HEK293 (cell line): Measurements from ENCODE around the gene ZNF124.
"Not testable (repeated sequence)": the region's sequence is repeated elsewhere in the genome, so short reads cannot be mapped to it uniquely, and the experiment has no call there.

Source experiments
- CTCF ChIA-PET: fragments of 350-600 bp; formaldehyde crosslinking; extraction: SDS; loops from one replicate; lab custom pipeline; 2021; ENCODE audit warnings: antibody characterized with exemption; lab: Yijun Ruan, JAX
- POLR2A ChIA-PET: fragments of 300-600 bp; formaldehyde crosslinking; extraction: SDS; loops from one replicate; lab custom pipeline; 2020; ENCODE audit warnings: antibody characterized with exemption, inconsistent platforms; lab: Yijun Ruan, JAX
- H3K27ac ChIP-seq: fragments of 200-500 bp; sonication (Bioruptor generic); 2 replicates; pipeline ENCODE4 v1.5.1; 2014; ENCODE audit warnings: low read depth, low read length, control low read depth, inconsistent platforms; ENCODE audit errors: extremely low read depth
- H3K36me3 ChIP-seq, 2 experiments: fragments of 200-500 bp in 1 of 2; sonication (Bioruptor generic) in 1 of 2; 1 replicate in 1 of 2; 2 replicates in 1 of 2; pipeline ENCODE4 v1.5.1; 2014 to 2017; ENCODE audit warnings: inconsistent platforms in 2 of 2, low read length in 2 of 2; ENCODE audit not compliant: control insufficient read depth in 2 of 2, insufficient read depth in 1 of 2
- H3K4me1 ChIP-seq: fragments of 200-500 bp; sonication (Bioruptor generic); 2 replicates; pipeline ENCODE4 v1.5.1; 2014; ENCODE audit warnings: mild to moderate bottlenecking, low read length, inconsistent platforms; ENCODE audit not compliant: control insufficient read depth, insufficient read depth
- H3K4me3 ChIP-seq: 2 replicates; pipeline ENCODE4 v1.5.1; 2011; ENCODE audit warnings: low read depth, mild to moderate bottlenecking, control low read depth, low read length, moderate library complexity
- H3K9me3 ChIP-seq: fragments of 200-500 bp; sonication (Bioruptor generic); 2 replicates; pipeline ENCODE4 v1.5.1; 2014; ENCODE audit warnings: low read depth, low read length, inconsistent platforms; ENCODE audit not compliant: control insufficient read depth, insufficient read depth
- BCL11A ChIP-seq: fragments of 450-650 bp; formaldehyde crosslinking; IDR thresholded peaks from 2 replicates; pipeline ENCODE4 v1.5.1; 2016; ENCODE audit warnings: low read depth, missing biosample characterization, missing genetic modification characterization
- HOXD13 ChIP-seq: sonication (generic); formaldehyde crosslinking; IDR thresholded peaks from 2 replicates; pipeline ENCODE4 v1.8.0; 2022; ENCODE audit warnings: missing genetic modification reagents, borderline replicate concordance
- KLF16 ChIP-seq: fragments of 450-650 bp; formaldehyde crosslinking; IDR thresholded peaks from 2 replicates; pipeline ENCODE4 v1.5.1; 2017; ENCODE audit warnings: missing biosample characterization, missing genetic modification characterization
- KLF8 ChIP-seq: fragments of 450-650 bp; formaldehyde crosslinking; IDR thresholded peaks from 2 replicates; pipeline ENCODE4 v1.5.1; 2016; ENCODE audit warnings: missing biosample characterization, missing genetic modification characterization
- SCRT1 ChIP-seq: fragments of 450-650 bp; formaldehyde crosslinking; IDR thresholded peaks from 2 replicates; pipeline ENCODE4 v1.5.1; 2016; ENCODE audit warnings: missing biosample characterization, missing genetic modification characterization, borderline replicate concordance
- YY1 ChIP-seq: fragments of 450-650 bp; formaldehyde crosslinking; IDR thresholded peaks from 2 replicates; pipeline ENCODE4 v1.5.1; 2018; ENCODE audit warnings: missing biosample characterization, missing genetic modification characterization
- YY2 ChIP-seq: fragments of 450-650 bp; formaldehyde crosslinking; IDR thresholded peaks from 2 replicates; pipeline ENCODE4 v1.5.1; 2016; ENCODE audit warnings: missing biosample characterization, missing genetic modification characterization
- ZBTB17 ChIP-seq: fragments of 450-650 bp; formaldehyde crosslinking; IDR thresholded peaks from 2 replicates; pipeline ENCODE4 v1.5.1; 2016; ENCODE audit warnings: missing biosample characterization, missing genetic modification characterization
- ZBTB20 ChIP-seq: fragments of 450-650 bp; formaldehyde crosslinking; IDR thresholded peaks from 2 replicates; pipeline ENCODE4 v1.5.1; 2016; ENCODE audit warnings: missing biosample characterization, missing genetic modification characterization
- ZBTB26 ChIP-seq: fragments of 450-650 bp; formaldehyde crosslinking; optimal IDR thresholded peaks from 2 replicates; pipeline ENCODE3; 2016; ENCODE audit warnings: missing biosample characterization, mild to moderate bottlenecking, missing genetic modification characterization
- ZNF16 ChIP-seq: fragments of 450-650 bp; formaldehyde crosslinking; IDR thresholded peaks from 2 replicates; pipeline ENCODE4 v1.5.1; 2016; ENCODE audit warnings: low read depth, missing biosample characterization, missing genetic modification characterization
- ZNF184 ChIP-seq: fragments of 450-650 bp; IDR thresholded peaks from 2 replicates; pipeline ENCODE4 v1.5.1; 2018; ENCODE audit warnings: missing biosample characterization, mild to moderate bottlenecking, missing genetic modification characterization
- ZNF202 ChIP-seq: fragments of 450-650 bp; formaldehyde crosslinking; IDR thresholded peaks from 2 replicates; pipeline ENCODE4 v1.5.1; 2016; ENCODE audit warnings: missing biosample characterization, missing genetic modification characterization, borderline replicate concordance
- ZNF214 ChIP-seq: fragments of 450-650 bp; formaldehyde crosslinking; IDR thresholded peaks from 2 replicates; pipeline ENCODE4 v1.5.1; 2017; ENCODE audit warnings: missing biosample characterization, mild to moderate bottlenecking, missing genetic modification characterization, borderline replicate concordance
- ZNF239 ChIP-seq: fragments of 450-650 bp; formaldehyde crosslinking; IDR thresholded peaks from 2 replicates; pipeline ENCODE4 v1.5.1; 2016; ENCODE audit warnings: missing biosample characterization, missing genetic modification characterization
- ZNF266 ChIP-seq: fragments of 450-650 bp; formaldehyde crosslinking; IDR thresholded peaks from 2 replicates; pipeline ENCODE4 v1.5.1; 2016; ENCODE audit warnings: missing biosample characterization, missing genetic modification characterization, low read depth
- ZNF37A ChIP-seq: fragments of 450-650 bp; IDR thresholded peaks from 2 replicates; pipeline ENCODE4 v1.5.1; 2018; ENCODE audit warnings: missing biosample characterization, missing genetic modification characterization
- ZNF391 ChIP-seq: fragments of 450-650 bp; formaldehyde crosslinking; IDR thresholded peaks from 2 replicates; pipeline ENCODE4 v1.5.1; 2016; ENCODE audit warnings: low read depth, missing biosample characterization, missing genetic modification characterization, borderline replicate concordance
- ZNF48 ChIP-seq: fragments of 450-650 bp; formaldehyde crosslinking; IDR thresholded peaks from 2 replicates; pipeline ENCODE4 v1.5.1; 2016; ENCODE audit warnings: missing biosample characterization, missing genetic modification characterization
- ZNF488 ChIP-seq: fragments of 450-650 bp; formaldehyde crosslinking; IDR thresholded peaks from 2 replicates; pipeline ENCODE4 v1.5.1; 2016; ENCODE audit warnings: missing biosample characterization, missing genetic modification characterization
- ZNF501 ChIP-seq: fragments of 450-650 bp; formaldehyde crosslinking; IDR thresholded peaks from 2 replicates; pipeline ENCODE4 v1.5.1; 2016; ENCODE audit warnings: missing biosample characterization, missing genetic modification characterization
- ZNF561 ChIP-seq: fragments of 450-650 bp; IDR thresholded peaks from 2 replicates; pipeline ENCODE4 v1.5.1; 2018; ENCODE audit warnings: missing biosample characterization, missing genetic modification characterization, borderline replicate concordance
- ZNF701 ChIP-seq: fragments of 450-650 bp; formaldehyde crosslinking; IDR thresholded peaks from 2 replicates; pipeline ENCODE4 v1.5.1; 2016; ENCODE audit warnings: missing biosample characterization, missing genetic modification characterization
- ZNF747 ChIP-seq: fragments of 450-650 bp; formaldehyde crosslinking; IDR thresholded peaks from 2 replicates; pipeline ENCODE4 v1.5.1; 2016; ENCODE audit warnings: missing biosample characterization, missing genetic modification characterization
- ZNF830 ChIP-seq: fragments of 450-650 bp; IDR thresholded peaks from 2 replicates; pipeline ENCODE4 v1.5.0; 2018; ENCODE audit warnings: missing biosample characterization, missing genetic modification characterization, low read depth, mild to moderate bottlenecking, moderate library complexity
- ZNF837 ChIP-seq: fragments of 450-650 bp; formaldehyde crosslinking; IDR thresholded peaks from 2 replicates; pipeline ENCODE4 v1.5.1; 2016; ENCODE audit warnings: missing biosample characterization, missing genetic modification characterization
- ZXDB ChIP-seq: fragments of 450-650 bp; formaldehyde crosslinking; IDR thresholded peaks from 2 replicates; pipeline ENCODE4 v1.5.1; 2016; ENCODE audit warnings: missing biosample characterization, missing genetic modification characterization
- TF ChIP-seq, protein P1 (sequence below): fragments of 450-650 bp; formaldehyde crosslinking; IDR thresholded peaks from 2 replicates; pipeline ENCODE4 v1.5.1; 2017; ENCODE audit warnings: missing biosample characterization, missing genetic modification characterization

The ZNF124 gene

GRCh38 chr1:247121382-247121781, 50.4 kb downstream of the ZNF124 start (continued):
- TF ChIP-seq BCL11A (tag by site-specific recombination) (no peak), KLF8 (tag by site-specific recombination) (no peak), HOXD13 (CRISPR knock-in tag) (no peak), ZNF266 (tag by site-specific recombination) (no peak), ZNF16 (no peak), ZNF391 (tag by site-specific recombination) (no peak), ZBTB20 (tag by site-specific recombination) (no peak), ZNF48 (tag by site-specific recombination) (no peak), ZNF561 (tag by site-specific recombination) (no peak), ZNF488 (no peak), YY2 (tag by site-specific recombination) (no peak)

- POLR2A ChIA-PET, H3K4me1 ChIP-seq, H3K27ac ChIP-seq, H3K36me3 ChIP-seq, H3K9me3 ChIP-seq, CTCF ChIA-PET, H3K4me3 ChIP-seq: not testable (repeated sequence)
Observed at GRCh38 chr1:247120408-247120668, 51.5 kb downstream of the ZNF124 start.

- Histone ChIP-seq H3K36me3 (no peaks in the 10 kb centered on the region), H3K27ac (no peak overlapping the region), H3K4me1 (no peaks in the 10 kb centered on the region), H3K4me3 (no peak overlapping the region), H3K9me3 (no peaks in the 10 kb centered on the region)
- ChIA-PET CTCF (no interaction called here), POLR2A (no interaction called here)
- TF ChIP-seq ZNF214 (tag by site-specific recombination) (no peak), ZBTB26 (tag by site-specific recombination) (no peak), ZNF202 (tag by site-specific recombination) (no peak), ZNF239 (tag by site-specific recombination) (no peak), ZNF184 (tag by site-specific recombination) (no peak), ZNF837 (no peak), ZNF701 (tag by site-specific recombination) (no peak), YY2 (tag by site-specific recombination) (no peak), ZNF501 (no peak), ZXDB (tag by site-specific recombination) (no peak), ZBTB20 (tag by site-specific recombination) (no peak), ZBTB17 (no peak), ZNF830 (tag by site-specific recombination) (no peak), ZNF37A (tag by site-specific recombination) (no peak), ZNF747 (tag by site-specific recombination) (no peak), KLF16 (tag by site-specific recombination) (no peak), YY1 (no peak), SCRT1 (tag by site-specific recombination) (no peak)
- TF ChIP-seq, protein P1, sequence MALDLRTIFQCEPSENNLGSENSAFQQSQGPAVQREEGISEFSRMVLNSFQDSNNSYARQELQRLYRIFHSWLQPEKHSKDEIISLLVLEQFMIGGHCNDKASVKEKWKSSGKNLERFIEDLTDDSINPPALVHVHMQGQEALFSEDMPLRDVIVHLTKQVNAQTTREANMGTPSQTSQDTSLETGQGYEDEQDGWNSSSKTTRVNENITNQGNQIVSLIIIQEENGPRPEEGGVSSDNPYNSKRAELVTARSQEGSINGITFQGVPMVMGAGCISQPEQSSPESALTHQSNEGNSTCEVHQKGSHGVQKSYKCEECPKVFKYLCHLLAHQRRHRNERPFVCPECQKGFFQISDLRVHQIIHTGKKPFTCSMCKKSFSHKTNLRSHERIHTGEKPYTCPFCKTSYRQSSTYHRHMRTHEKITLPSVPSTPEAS (tag by site-specific recombination) = no peak
Observed at GRCh38 chr1:247119600-247120407, 52.0 kb downstream of the ZNF124 start.
